PC-3 (cell line): ENCODE results near the gene ID2. TPM values are rescaled to one million over a fixed set of nuclear protein-coding genes. Genes with fewer than 3 reads are reported as not detected.

Source experiments
- ATAC-seq: fragments of 200-7000 bp; cut with Tn5 transposase; 2 replicates; pipeline ENCODE4 v1.9.1; 2020; ENCODE audit warnings: mild to moderate bottlenecking, moderate library complexity
- BruUV-seq: library from RNA; stranded (reverse); fragments of 400-500 nt; replicated peaks from 2 replicates; lab custom pipeline; 2021; lab: Mats Ljungman, UMichigan
- CTCF ChIA-PET: fragments of 300-600 bp; sonication (Branson Sonifier 250); formaldehyde crosslinking; loops from one replicate; lab custom pipeline; 2022; ENCODE audit warnings: antibody characterized with exemption; lab: Charles Lee
- POLR2A ChIA-PET: fragments of 300-600 bp; sonication (Branson Sonifier 250); formaldehyde crosslinking; loops from one replicate; lab custom pipeline; 2022; ENCODE audit warnings: antibody characterized with exemption; ENCODE audit not compliant: unreplicated experiment; lab: Charles Lee
- DNase-seq: peaks from one replicate; pipeline ENCODE4 v3.0.0-alpha.2; 2015
- H2AFZ ChIP-seq: fragments of 300-600 bp; sonication (generic); 2 replicates; pipeline ENCODE4 v1.6.0; 2016; ENCODE audit warnings: antibody characterized with exemption, low read length
- H3F3A ChIP-seq: fragments of 300-600 bp; sonication (generic); one replicate; pipeline ENCODE4 v1.6.0; 2017; ENCODE audit warnings: antibody characterized with exemption, low read length, control low read depth, mild to moderate bottlenecking; ENCODE audit not compliant: unreplicated experiment
- H3K27ac ChIP-seq: fragments of 300-600 bp; sonication (generic); 2 replicates; pipeline ENCODE4 v1.5.1; 2016; ENCODE audit warnings: mild to moderate bottlenecking, low read length
- H3K27me3 ChIP-seq: fragments of 300-600 bp; sonication (generic); 2 replicates; pipeline ENCODE4 v1.6.1; 2016; ENCODE audit warnings: low read length, mixed read lengths
- H3K36me3 ChIP-seq: fragments of 300-600 bp; sonication (generic); 2 replicates; pipeline ENCODE4 v1.6.1; 2016; ENCODE audit warnings: low read depth, mixed run types, low read length, mixed read lengths
- H3K4me1 ChIP-seq: fragments of 300-600 bp; sonication (generic); 2 replicates; pipeline ENCODE4 v1.5.1; 2016; ENCODE audit warnings: low read length; ENCODE audit not compliant: insufficient read depth
- H3K4me2 ChIP-seq: fragments of 300-600 bp; sonication (generic); 2 replicates; pipeline ENCODE4 v1.6.0; 2016; ENCODE audit warnings: low read length
- H3K4me3 ChIP-seq: fragments of 300-600 bp; sonication (generic); 2 replicates; pipeline ENCODE4 v1.5.1; 2016; ENCODE audit warnings: mild to moderate bottlenecking, low read length, mixed read lengths
- H3K79me2 ChIP-seq: fragments of 300-600 bp; sonication (generic); 2 replicates; pipeline ENCODE4 v1.6.1; 2017; ENCODE audit warnings: low read length, mixed read lengths
- H3K9ac ChIP-seq: fragments of 300-600 bp; sonication (generic); 2 replicates; pipeline ENCODE4 v1.6.0; 2016; ENCODE audit warnings: mild to moderate bottlenecking, low read length
- H3K9me2 ChIP-seq: fragments of 300-600 bp; sonication (generic); replicated peaks from 2 replicates; pipeline ENCODE4 v1.6.1; 2016; ENCODE audit warnings: mixed run types, low read length, mixed read lengths
- H3K9me3 ChIP-seq: fragments of 300-600 bp; sonication (generic); 2 replicates; pipeline ENCODE4 v1.6.1; 2016; ENCODE audit warnings: low read length, mixed read lengths
- H4K20me1 ChIP-seq: fragments of 300-600 bp; sonication (generic); 2 replicates; pipeline ENCODE4 v1.6.1; 2016; ENCODE audit warnings: low read length, mixed read lengths
- EZH2 ChIP-seq: fragments of 300-600 bp; sonication (generic); IDR thresholded peaks from one replicate; pipeline ENCODE4 v1.6.1; 2017; ENCODE audit warnings: antibody characterized with exemption, mild to moderate bottlenecking, low read length; ENCODE audit not compliant: unreplicated experiment
- EZH2phosphoT487 ChIP-seq: fragments of 300-600 bp; sonication (generic); IDR thresholded peaks from 2 replicates; pipeline ENCODE4 v1.6.1; 2018; ENCODE audit warnings: mild to moderate bottlenecking, antibody characterized with exemption, low read length, borderline replicate concordance
- intact Hi-C: fragments of 100-400 bp; cut with micrococcal nuclease; formaldehyde crosslinking; loops from 2 replicates; pipeline ENCODE4 v1.9.0; 2023
- total RNA-seq: library from RNA; depleted of rRNA; stranded (reverse); fragments of >200 nt; gene quantifications from 2 replicates; pipeline ENCODE4 v1.2.3, GENCODE V29; 2014
- TF ChIP-seq, protein P1 (sequence below): fragments of 300-600 bp; sonication (generic); conservative IDR thresholded peaks from 2 replicates; pipeline ENCODE4 v1.5.1; 2017; ENCODE audit warnings: antibody characterized with exemption, low read depth, mild to moderate bottlenecking, low read length

ID2 gene
- total RNA-seq, 1 experiment from 2014 or later, result 92.1 TPM

DNA sequence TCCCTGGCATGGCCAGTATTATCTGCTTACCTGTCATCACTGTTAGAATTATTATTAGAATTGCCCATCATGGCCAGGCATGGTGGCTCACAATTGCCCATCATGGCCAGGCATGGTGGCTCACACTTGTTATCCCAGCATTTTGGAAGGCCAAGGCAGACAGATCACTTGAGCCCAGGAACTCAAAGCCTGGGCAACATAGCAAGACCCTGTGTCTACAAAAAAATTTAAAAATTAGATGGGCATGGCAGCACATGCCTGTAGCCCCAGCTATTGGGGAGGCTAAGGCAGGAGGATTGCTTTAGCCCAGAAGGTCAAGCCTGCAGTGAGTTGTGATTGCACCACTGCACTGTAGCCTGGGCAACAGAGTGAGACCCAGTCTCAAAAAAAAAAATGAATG, 27.4 kb upstream of the ID2 start:
- ATAC-seq, result no peak
- CTCF ChIA-PET, result no interaction called here

DNA sequence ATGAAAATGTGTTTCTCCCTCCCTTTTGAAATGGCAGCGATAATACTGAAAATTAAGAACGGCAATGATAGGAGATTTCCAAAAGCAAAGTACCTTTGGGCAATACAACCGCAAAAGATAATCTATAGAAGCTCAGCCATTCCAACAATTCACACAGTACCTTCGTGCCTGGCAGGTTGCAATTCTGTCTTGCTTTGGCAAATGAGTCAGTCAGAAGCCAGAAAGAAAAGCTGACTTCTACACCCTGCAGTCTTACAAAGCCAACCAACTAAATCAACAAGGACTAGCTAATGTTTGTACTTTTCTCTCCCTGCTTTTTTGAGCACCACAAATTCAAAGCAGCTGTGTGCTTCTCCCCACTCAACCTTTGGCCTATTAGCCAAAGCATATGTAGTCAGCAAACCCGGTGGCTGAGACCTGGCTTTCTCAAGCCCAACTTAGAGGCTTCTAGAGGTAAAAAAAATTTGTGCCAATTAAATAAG, 25.7 kb upstream of the ID2 start:
- H3K4me1 ChIP-seq, result no peaks in the 10 kb centered on the region
- DNase-seq, result peak; percentile 6
- no peak overlapping the region for H2AFZ ChIP-seq
- no TSS peak for BruUV-seq
- no peaks in the 10 kb centered on the region for H3K79me2 ChIP-seq
- TF ChIP-seq EZH2phosphoT487 (no peak), EZH2 (no peak)
- TF ChIP-seq, protein P1, sequence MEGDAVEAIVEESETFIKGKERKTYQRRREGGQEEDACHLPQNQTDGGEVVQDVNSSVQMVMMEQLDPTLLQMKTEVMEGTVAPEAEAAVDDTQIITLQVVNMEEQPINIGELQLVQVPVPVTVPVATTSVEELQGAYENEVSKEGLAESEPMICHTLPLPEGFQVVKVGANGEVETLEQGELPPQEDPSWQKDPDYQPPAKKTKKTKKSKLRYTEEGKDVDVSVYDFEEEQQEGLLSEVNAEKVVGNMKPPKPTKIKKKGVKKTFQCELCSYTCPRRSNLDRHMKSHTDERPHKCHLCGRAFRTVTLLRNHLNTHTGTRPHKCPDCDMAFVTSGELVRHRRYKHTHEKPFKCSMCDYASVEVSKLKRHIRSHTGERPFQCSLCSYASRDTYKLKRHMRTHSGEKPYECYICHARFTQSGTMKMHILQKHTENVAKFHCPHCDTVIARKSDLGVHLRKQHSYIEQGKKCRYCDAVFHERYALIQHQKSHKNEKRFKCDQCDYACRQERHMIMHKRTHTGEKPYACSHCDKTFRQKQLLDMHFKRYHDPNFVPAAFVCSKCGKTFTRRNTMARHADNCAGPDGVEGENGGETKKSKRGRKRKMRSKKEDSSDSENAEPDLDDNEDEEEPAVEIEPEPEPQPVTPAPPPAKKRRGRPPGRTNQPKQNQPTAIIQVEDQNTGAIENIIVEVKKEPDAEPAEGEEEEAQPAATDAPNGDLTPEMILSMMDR, result no peak
- H3K9ac ChIP-seq, result no peak overlapping the region
- H3K27me3 ChIP-seq, result no peaks in the 10 kb centered on the region
- POLR2A ChIA-PET, result no interaction called here
- no peak for ATAC-seq
- no peak overlapping the region for H3K4me3 ChIP-seq
- H3K4me2 ChIP-seq, result no peak overlapping the region
- CTCF ChIA-PET, result interaction anchor here (0.6 kb wide), 1 partner anchor 1574 kb away, joined by 3 read pairs; no protein-coding TSS in a partner anchor
- no peaks in the 10 kb centered on the region for H3F3A ChIP-seq
- no peaks in the 10 kb centered on the region for H3K9me3 ChIP-seq
- H3K9me2 ChIP-seq, result no peaks in the 10 kb centered on the region
- H3K27ac ChIP-seq, result no peak overlapping the region
- H4K20me1 ChIP-seq, result no peaks in the 10 kb centered on the region
- intact Hi-C loops, result no loop called here
- no peaks in the 10 kb centered on the region for H3K36me3 ChIP-seq

More for the DNA sequence above, 27.4 kb upstream of the ID2 start:
- Histone ChIP-seq H3K9me3 (no peaks in the 10 kb centered on the region), H3F3A (no peaks in the 10 kb centered on the region), H2AFZ (no peak overlapping the region), H3K27me3 (no peaks in the 10 kb centered on the region), H3K27ac (no peak overlapping the region), H3K9ac (no peak overlapping the region), H3K4me3 (no peak overlapping the region), H3K9me2 (no peaks in the 10 kb centered on the region), H4K20me1 (no peaks in the 10 kb centered on the region), H3K4me1 (no peaks in the 10 kb centered on the region), H3K79me2 (no peaks in the 10 kb centered on the region), H3K4me2 (no peak overlapping the region), H3K36me3 (no peaks in the 10 kb centered on the region)
- POLR2A ChIA-PET, result no interaction called here
- DNase-seq, result no peak
- intact Hi-C loops, result no loop called here
- no peak for TF ChIP-seq EZH2phosphoT487
- TF ChIP-seq, protein P1, result no peak
- no peak for TF ChIP-seq EZH2
- BruUV-seq, result no TSS peak

DNA sequence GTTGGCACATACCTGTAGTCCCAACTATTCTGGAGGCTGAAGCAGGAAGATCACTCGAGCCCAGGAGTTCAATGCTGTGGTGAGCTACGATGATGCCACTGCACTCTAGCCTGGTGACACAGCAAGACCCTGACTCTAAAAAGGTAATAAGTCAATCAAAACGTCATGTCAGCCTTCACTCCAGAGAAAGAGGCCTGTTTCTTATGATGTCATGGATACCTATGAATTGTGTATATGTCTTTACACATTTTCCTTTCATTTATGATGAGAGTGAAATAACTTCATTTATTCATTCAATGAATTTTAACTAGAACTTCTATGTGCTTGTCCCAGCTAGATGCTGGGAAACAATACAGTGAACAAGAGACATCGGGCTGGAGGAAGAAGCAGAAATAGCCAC, 25.0 kb upstream of the ID2 start:
- H3K9me2 ChIP-seq, result no peaks in the 10 kb centered on the region
- no peak overlapping the region for H3K9ac ChIP-seq
- no peaks in the 10 kb centered on the region for H3K36me3 ChIP-seq
- ATAC-seq, result no peak
- ChIA-PET CTCF (interaction anchor here (0.6 kb wide), 1 partner anchor 1574 kb away, joined by 3 read pairs; no protein-coding TSS in a partner anchor), POLR2A (no interaction called here)
- H3K9me3 ChIP-seq, result no peaks in the 10 kb centered on the region
- H3K4me3 ChIP-seq, result no peak overlapping the region
- no peak overlapping the region for H3K4me2 ChIP-seq
- intact Hi-C loops, result no loop called here
- H3K79me2 ChIP-seq, result no peaks in the 10 kb centered on the region
- H3F3A ChIP-seq, result no peaks in the 10 kb centered on the region
- no TSS peak for BruUV-seq
- peaks cover 4% of the 10 kb centered on the region for H3K4me1 ChIP-seq
- H3K27ac ChIP-seq, result no peak overlapping the region
- TF ChIP-seq EZH2phosphoT487 (no peak), EZH2 (no peak)
- TF ChIP-seq, protein P1, result no peak
- no peak overlapping the region for H2AFZ ChIP-seq
- no peaks in the 10 kb centered on the region for H4K20me1 ChIP-seq
- DNase-seq, result no peak
- no peaks in the 10 kb centered on the region for H3K27me3 ChIP-seq
